ENCODE measurements around the gene MADCAM1. TPM values are rescaled to one million over a fixed set of nuclear protein-coding genes. Genes with fewer than 3 reads are reported as not detected.
A peak's percentile ranks its signal among the peaks of the same experiment; 100 is the strongest.

The MADCAM1 gene
- total and polyA plus RNA-seq, 10 of the 15 experiments (the other 5 are each of a cell fraction or from before 2014, with no cell fraction given), result 0.06 to 0.32 (median 0.31) TPM; not detected in 5

- H3K9ac ChIP-seq (ENCODE audit: control insufficient read depth, insufficient read depth, low read length), result peak within 1 kb of the TSS; percentile 89
- H2AFZ ChIP-seq (ENCODE audit: control insufficient read depth, low read depth, low read length), result peak within 1 kb of the TSS; percentile 99
- CTCF ChIA-PET, result interaction anchor here (0.8 to 2.9 kb wide), 13 partner anchors 13 to 386 kb away, joined by 3 to 21 read pairs (median 5); partner anchors contain the start of genes CDC34, MED16 and RNU6-9
- 2% methylated on average over 71 of the region's 81 CpGs for WGBS (ENCODE audit: insufficient coverage, insufficient replicate concordance, low lambda C conversion rate, missing lambda C conversion rate)
- H3K27ac ChIP-seq (ENCODE audit: control insufficient read depth, insufficient read depth), result peak within 1 kb of the TSS; percentile 99
- RAD21 ChIA-PET (ENCODE audit: unreplicated experiment), result interaction anchor here (0.9 to 1.7 kb wide), 5 partner anchors 17 to 261 kb away, joined by 4 to 8 read pairs (median 5); partner anchors contain the start of gene CDC34
- peak within 1 kb of the TSS; percentile 89 for H3K4me3 ChIP-seq
- H3K36me3 ChIP-seq (ENCODE audit: control insufficient read depth in 2 of 2, insufficient read depth in 2 of 2, low read length in 1 of 2), result no peaks in the 10 kb centered on the region
- intact Hi-C loops (cut with micrococcal nuclease; ENCODE audit: unreplicated experiment) (no loop called here), in situ Hi-C loops (cut with MboI) (no loop called here)
- POLR2A ChIA-PET, result interaction anchor here (1.4 to 2.6 kb wide), 2 partner anchors 19 to 24 kb away, joined by 7 to 14 read pairs; partner anchors contain the start of gene CDC34
- no peaks in the 10 kb centered on the region for H3K27me3 ChIP-seq (replicated peaks in 1 of 2; ENCODE audit: control insufficient read depth in 2 of 2, insufficient read depth in 2 of 2, low read length in 1 of 2)
- peak; percentile 81 for ATAC-seq
- SMC1A ChIA-PET (ENCODE audit: uncharacterized antibody, unreplicated experiment), result interaction anchor here (0.6 to 1.5 kb wide), 4 partner anchors 17 to 126 kb away, joined by 3 to 6 read pairs (median 4); partner anchors contain the start of gene POLRMT
- FAIRE-seq, result no peak
- H3K9me3 ChIP-seq (replicated peaks; ENCODE audit: control insufficient read depth, insufficient read depth, low read length), result no peaks in the 10 kb centered on the region; the same call in 2 of the 3 replicates
- no peak for DNase-seq (ENCODE audit: low read depth, low spot score)
- H3K4me2 ChIP-seq (ENCODE audit: control insufficient read depth, insufficient read depth), result peak within 1 kb of the TSS; percentile 96
- no peaks in the 10 kb centered on the region for H4K20me1 ChIP-seq (ENCODE audit: control insufficient read depth, insufficient read depth)
- peaks cover 17% of the 10 kb centered on the region for H3K4me1 ChIP-seq (ENCODE audit: control insufficient read depth, insufficient read depth, low read length)
- BruUV-seq (replicated peaks), result no TSS peak
- peaks cover 6% of the 10 kb centered on the region for H3K79me2 ChIP-seq (ENCODE audit: control insufficient read depth, insufficient read depth, low read length)
- TF ChIP-seq YY1 (IDR thresholded peaks at IDR 0.05; ENCODE audit: low read depth, low read length) (peak; percentile 100), E4F1 (IDR thresholded peaks at IDR 0.05; ENCODE audit: borderline replicate concordance, partially characterized antibody) (peak; percentile 85), CEBPB (IDR thresholded peaks at IDR 0.05; ENCODE audit: borderline replicate concordance in 1 of 2, low read depth in 2 of 2, low read length in 2 of 2) (no peak), FOS (IDR thresholded peaks at IDR 0.05; ENCODE audit: borderline replicate concordance, extremely low read depth, insufficient read length) (no peak), MTA2 (IDR thresholded peaks at IDR 0.05; ENCODE audit: low read depth) (no peak), NBN (IDR thresholded peaks at IDR 0.05) (no peak), STAT1 (conservative IDR thresholded peaks at IDR 0.05) (no peak), RAD51 (IDR thresholded peaks at IDR 0.05) (peak; percentile 75), BCLAF1 (IDR thresholded peaks at IDR 0.05) (no peak), POLR2AphosphoS5 (IDR thresholded peaks at IDR 0.05; ENCODE audit: low read length) (peak; percentile 55; the same call in 1 of the 2 replicates), JUND (IDR thresholded peaks at IDR 0.05; ENCODE audit: low read depth, low read length) (0 out of 2 replicates have a peak, but pooled peaks have one; percentile 16), ASH2L (IDR thresholded peaks at IDR 0.05; ENCODE audit: borderline replicate concordance, low read depth) (peak; percentile 57; the same call in 1 of the 2 replicates), ELK1 (IDR thresholded peaks at IDR 0.05; ENCODE audit: low read depth, low read length) (peak; percentile 44; the same call in 1 of the 2 replicates), SREBF1 (IDR thresholded peaks at IDR 0.05; ENCODE audit: low read length) (peak; percentile 68)
Observed at GRCh38 chr19:507286-508203, 11.3 kb downstream of the MADCAM1 start, which contains the start of gene TPGS1. Gene TPGS1 (plus strand): TSS chr19:507497. CDS start chr19:507507, 10 bp downstream.
